WTC11 (cell line): ENCODE data around the gene KCNS3. TPM values are rescaled to one million over a fixed set of nuclear protein-coding genes. Genes with fewer than 3 reads are reported as not detected.
A peak's percentile ranks its signal among the peaks of the same experiment; 100 is the strongest.

Experiments used
- ATAC-seq: fragments of 200-7000 bp; cut with Tn5 transposase; 2 replicates; pipeline ENCODE4 v1.10.0; 2021; ENCODE audit warnings: mild to moderate bottlenecking, moderate library complexity
- CTCF ChIA-PET: fragments of 300-600 bp; sonication (Branson Sonifier 250); formaldehyde crosslinking; loops from one replicate; lab custom pipeline; 2021; ENCODE audit warnings: antibody characterized with exemption; lab: Charles Lee
- POLR2A ChIA-PET: fragments of 350-600 bp; sonication (Branson Sonifier 250); formaldehyde crosslinking; loops from one replicate; lab custom pipeline; 2021; ENCODE audit warnings: antibody characterized with exemption; lab: Charles Lee
- DNase-seq: peaks from one replicate; pipeline ENCODE4 v3.0.0; 2021; ENCODE audit warnings: low spot score
- H3K27ac Mint-ChIP-seq: 2 replicates; pipeline ENCODE4 v1.8.0; 2021; ENCODE audit warnings: mixed read lengths
- H3K27me3 Mint-ChIP-seq: 2 replicates; pipeline ENCODE4 v1.8.0; 2021; ENCODE audit warnings: low read depth, mild to moderate bottlenecking, moderate library complexity, mixed read lengths
- H3K36me3 Mint-ChIP-seq: 2 replicates; pipeline ENCODE4 v1.8.0; 2021; ENCODE audit warnings: mixed read lengths
- H3K4me1 Mint-ChIP-seq: 2 replicates; pipeline ENCODE4 v1.8.0; 2022; ENCODE audit warnings: mixed read lengths
- H3K4me3 Mint-ChIP-seq: 2 replicates; pipeline ENCODE4 v1.8.0; 2021; ENCODE audit warnings: mild to moderate bottlenecking, moderate library complexity, mixed read lengths
- H3K9me3 Mint-ChIP-seq: 2 replicates; pipeline ENCODE4 v1.8.0; 2021; ENCODE audit warnings: mixed read lengths
- CREM ChIP-seq: sonication (generic); formaldehyde crosslinking; IDR thresholded peaks from 2 replicates; pipeline ENCODE4 v1.8.1; 2022; ENCODE audit warnings: mild to moderate bottlenecking, missing genetic modification reagents, moderate library complexity
- ETV6 ChIP-seq: sonication (generic); formaldehyde crosslinking; IDR thresholded peaks from 2 replicates; pipeline ENCODE4 v1.8.1; 2022; ENCODE audit warnings: mild to moderate bottlenecking, missing genetic modification reagents
- SMAD3 ChIP-seq: sonication (generic); formaldehyde crosslinking; IDR thresholded peaks from 2 replicates; pipeline ENCODE4 v1.8.0; 2022; ENCODE audit warnings: missing genetic modification reagents, mild to moderate bottlenecking, borderline replicate concordance
- TCF7 ChIP-seq: sonication (generic); formaldehyde crosslinking; IDR thresholded peaks from 2 replicates; pipeline ENCODE4 v1.8.0; 2022; ENCODE audit warnings: mild to moderate bottlenecking, low read depth, missing genetic modification reagents, moderate library complexity
- ZNF317 ChIP-seq: sonication (generic); formaldehyde crosslinking; IDR thresholded peaks from 2 replicates; pipeline ENCODE4 v1.8.1; 2023; ENCODE audit warnings: low read depth, mild to moderate bottlenecking, moderate library complexity, missing genetic modification reagents, borderline replicate concordance
- total RNA-seq: library from RNA; stranded (reverse); gene quantifications from 3 replicates; pipeline ENCODE4 v1.2.3, GENCODE V29; 2021
- TF ChIP-seq, protein P1 (sequence below): sonication (generic); formaldehyde crosslinking; IDR thresholded peaks from 2 replicates; pipeline ENCODE4 v1.8.0; 2023; ENCODE audit warnings: mild to moderate bottlenecking, missing genetic modification reagents
- TF ChIP-seq, protein P2 (sequence below): sonication (generic); formaldehyde crosslinking; IDR thresholded peaks from 2 replicates; pipeline ENCODE4 v1.8.1; 2023; ENCODE audit warnings: mild to moderate bottlenecking, moderate library complexity, missing genetic modification reagents
- TF ChIP-seq, protein P3 (sequence below): sonication (generic); formaldehyde crosslinking; IDR thresholded peaks from 2 replicates; pipeline ENCODE4 v1.8.0; 2022; ENCODE audit warnings: mild to moderate bottlenecking, missing genetic modification reagents
- TF ChIP-seq, protein P4 (sequence below): fragments of 200-600 bp; IDR thresholded peaks from 2 replicates; pipeline ENCODE4 v1.8.0; 2022; ENCODE audit warnings: antibody characterized with exemption
- TF ChIP-seq, protein P5 (sequence below): sonication (generic); formaldehyde crosslinking; IDR thresholded peaks from 2 replicates; pipeline ENCODE4 v1.8.0; 2023; ENCODE audit warnings: missing genetic modification reagents, mild to moderate bottlenecking, borderline replicate concordance
- TF ChIP-seq, protein P6 (sequence below): sonication (generic); formaldehyde crosslinking; IDR thresholded peaks from 2 replicates; pipeline ENCODE4 v1.8.1; 2023; ENCODE audit warnings: mild to moderate bottlenecking, missing genetic modification reagents
- TF ChIP-seq, protein P7 (sequence below): sonication (generic); formaldehyde crosslinking; IDR thresholded peaks from 2 replicates; pipeline ENCODE4 v1.8.1; 2023; ENCODE audit warnings: mild to moderate bottlenecking, missing genetic modification reagents, moderate library complexity
- TF ChIP-seq, protein P8 (sequence below): sonication (generic); formaldehyde crosslinking; IDR thresholded peaks from 2 replicates; pipeline ENCODE4 v1.8.0; 2022; ENCODE audit warnings: mild to moderate bottlenecking, missing genetic modification reagents

KCNS3 gene
- total RNA-seq, 1 experiment from 2014 or later = 25.2 TPM

DNA sequence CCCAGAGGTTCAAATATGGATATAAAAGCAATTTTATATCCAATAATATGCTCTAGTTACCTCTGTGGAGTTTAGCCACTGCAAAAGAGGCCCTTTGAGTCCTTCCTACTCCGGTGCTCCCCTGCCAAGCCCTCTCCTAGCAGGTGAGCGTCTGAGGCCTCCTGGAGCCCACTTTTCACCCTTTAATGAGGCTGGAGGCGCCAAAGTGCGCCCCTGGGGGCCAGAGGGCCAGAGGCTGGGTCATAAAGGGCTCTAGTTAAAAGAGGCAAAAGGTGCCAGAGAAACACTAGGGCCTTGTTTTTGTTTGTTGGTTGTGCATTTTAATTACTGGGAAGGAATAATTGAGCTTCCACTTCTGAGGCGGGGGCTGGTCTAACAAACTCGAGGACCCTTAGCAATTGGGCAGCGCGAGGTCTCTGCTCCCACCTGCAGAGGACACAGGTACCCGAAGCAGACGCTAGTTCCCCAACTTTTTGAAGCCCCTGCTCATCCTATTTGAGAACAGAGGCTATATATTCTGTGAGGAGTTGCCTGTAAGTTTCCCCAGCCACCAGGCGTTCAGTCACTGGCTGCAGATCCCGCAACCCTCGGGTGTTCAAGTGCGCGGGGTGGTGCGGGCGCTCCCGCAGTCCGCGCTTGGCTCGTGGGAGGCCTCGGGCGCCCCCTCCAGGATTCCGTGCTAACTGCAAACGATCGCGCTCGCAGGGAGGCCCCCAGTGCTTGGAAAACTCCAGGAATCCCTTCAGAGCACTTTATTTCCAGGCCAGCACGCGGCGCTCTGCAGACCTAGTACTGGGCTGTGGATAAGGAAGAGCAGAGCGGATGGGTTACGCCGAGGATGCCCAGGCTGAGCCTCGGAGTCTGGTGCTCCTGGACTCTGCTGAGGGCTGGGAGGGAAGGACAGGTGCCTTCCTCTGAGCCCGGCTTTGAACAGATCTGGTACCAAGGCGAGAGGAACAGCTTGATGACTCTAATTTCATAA lies 48.1 kb upstream of the KCNS3 start:
- H3K27me3 Mint-ChIP-seq = peaks cover 69% of the 10 kb centered on the region
- TF ChIP-seq, protein P1, sequence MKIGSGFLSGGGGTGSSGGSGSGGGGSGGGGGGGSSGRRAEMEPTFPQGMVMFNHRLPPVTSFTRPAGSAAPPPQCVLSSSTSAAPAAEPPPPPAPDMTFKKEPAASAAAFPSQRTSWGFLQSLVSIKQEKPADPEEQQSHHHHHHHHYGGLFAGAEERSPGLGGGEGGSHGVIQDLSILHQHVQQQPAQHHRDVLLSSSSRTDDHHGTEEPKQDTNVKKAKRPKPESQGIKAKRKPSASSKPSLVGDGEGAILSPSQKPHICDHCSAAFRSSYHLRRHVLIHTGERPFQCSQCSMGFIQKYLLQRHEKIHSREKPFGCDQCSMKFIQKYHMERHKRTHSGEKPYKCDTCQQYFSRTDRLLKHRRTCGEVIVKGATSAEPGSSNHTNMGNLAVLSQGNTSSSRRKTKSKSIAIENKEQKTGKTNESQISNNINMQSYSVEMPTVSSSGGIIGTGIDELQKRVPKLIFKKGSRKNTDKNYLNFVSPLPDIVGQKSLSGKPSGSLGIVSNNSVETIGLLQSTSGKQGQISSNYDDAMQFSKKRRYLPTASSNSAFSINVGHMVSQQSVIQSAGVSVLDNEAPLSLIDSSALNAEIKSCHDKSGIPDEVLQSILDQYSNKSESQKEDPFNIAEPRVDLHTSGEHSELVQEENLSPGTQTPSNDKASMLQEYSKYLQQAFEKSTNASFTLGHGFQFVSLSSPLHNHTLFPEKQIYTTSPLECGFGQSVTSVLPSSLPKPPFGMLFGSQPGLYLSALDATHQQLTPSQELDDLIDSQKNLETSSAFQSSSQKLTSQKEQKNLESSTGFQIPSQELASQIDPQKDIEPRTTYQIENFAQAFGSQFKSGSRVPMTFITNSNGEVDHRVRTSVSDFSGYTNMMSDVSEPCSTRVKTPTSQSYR (CRISPR knock-in tag) = no peak
- TF ChIP-seq, protein P2, sequence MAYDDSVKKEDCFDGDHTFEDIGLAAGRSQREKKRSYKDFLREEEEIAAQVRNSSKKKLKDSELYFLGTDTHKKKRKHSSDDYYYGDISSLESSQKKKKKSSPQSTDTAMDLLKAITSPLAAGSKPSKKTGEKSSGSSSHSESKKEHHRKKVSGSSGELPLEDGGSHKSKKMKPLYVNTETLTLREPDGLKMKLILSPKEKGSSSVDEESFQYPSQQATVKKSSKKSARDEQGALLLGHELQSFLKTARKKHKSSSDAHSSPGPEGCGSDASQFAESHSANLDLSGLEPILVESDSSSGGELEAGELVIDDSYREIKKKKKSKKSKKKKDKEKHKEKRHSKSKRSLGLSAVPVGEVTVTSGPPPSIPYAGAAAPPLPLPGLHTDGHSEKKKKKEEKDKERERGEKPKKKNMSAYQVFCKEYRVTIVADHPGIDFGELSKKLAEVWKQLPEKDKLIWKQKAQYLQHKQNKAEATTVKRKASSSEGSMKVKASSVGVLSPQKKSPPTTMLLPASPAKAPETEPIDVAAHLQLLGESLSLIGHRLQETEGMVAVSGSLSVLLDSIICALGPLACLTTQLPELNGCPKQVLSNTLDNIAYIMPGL = peak; percentile 80
- TF ChIP-seq, protein P3, sequence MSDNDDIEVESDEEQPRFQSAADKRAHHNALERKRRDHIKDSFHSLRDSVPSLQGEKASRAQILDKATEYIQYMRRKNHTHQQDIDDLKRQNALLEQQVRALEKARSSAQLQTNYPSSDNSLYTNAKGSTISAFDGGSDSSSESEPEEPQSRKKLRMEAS = peak; percentile 62; the same call in 1 of the 2 replicates
- TF ChIP-seq, protein P4, sequence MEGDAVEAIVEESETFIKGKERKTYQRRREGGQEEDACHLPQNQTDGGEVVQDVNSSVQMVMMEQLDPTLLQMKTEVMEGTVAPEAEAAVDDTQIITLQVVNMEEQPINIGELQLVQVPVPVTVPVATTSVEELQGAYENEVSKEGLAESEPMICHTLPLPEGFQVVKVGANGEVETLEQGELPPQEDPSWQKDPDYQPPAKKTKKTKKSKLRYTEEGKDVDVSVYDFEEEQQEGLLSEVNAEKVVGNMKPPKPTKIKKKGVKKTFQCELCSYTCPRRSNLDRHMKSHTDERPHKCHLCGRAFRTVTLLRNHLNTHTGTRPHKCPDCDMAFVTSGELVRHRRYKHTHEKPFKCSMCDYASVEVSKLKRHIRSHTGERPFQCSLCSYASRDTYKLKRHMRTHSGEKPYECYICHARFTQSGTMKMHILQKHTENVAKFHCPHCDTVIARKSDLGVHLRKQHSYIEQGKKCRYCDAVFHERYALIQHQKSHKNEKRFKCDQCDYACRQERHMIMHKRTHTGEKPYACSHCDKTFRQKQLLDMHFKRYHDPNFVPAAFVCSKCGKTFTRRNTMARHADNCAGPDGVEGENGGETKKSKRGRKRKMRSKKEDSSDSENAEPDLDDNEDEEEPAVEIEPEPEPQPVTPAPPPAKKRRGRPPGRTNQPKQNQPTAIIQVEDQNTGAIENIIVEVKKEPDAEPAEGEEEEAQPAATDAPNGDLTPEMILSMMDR = peak; percentile 79
- 0 out of 2 replicates have a peak, but pooled peaks have one; percentile 31 for TF ChIP-seq SMAD3 (CRISPR knock-in tag)
- no peak for TF ChIP-seq TCF7 (CRISPR knock-in tag)
- 0 out of 2 replicates have a peak, but pooled peaks have one; percentile 30 for TF ChIP-seq ETV6 (CRISPR knock-in tag)
- 0 out of 2 replicates have a peak, but pooled peaks cover 3% of the 10 kb centered on the region for H3K9me3 Mint-ChIP-seq
- POLR2A ChIA-PET = no interaction called here
- ATAC-seq = peak; percentile 97
- no peaks in the 10 kb centered on the region for H3K36me3 Mint-ChIP-seq
- H3K27ac Mint-ChIP-seq = no peak overlapping the region
- H3K4me3 Mint-ChIP-seq = peak overlapping the region; percentile 47
- H3K4me1 Mint-ChIP-seq = peaks cover 22% of the 10 kb centered on the region
- DNase-seq = peak; percentile 92
- CTCF ChIA-PET = interaction anchor here (1.5 to 1.6 kb wide), 2 partner anchors 10 to 22 kb away, joined by 4 to 5 read pairs; no protein-coding TSS in a partner anchor

DNA sequence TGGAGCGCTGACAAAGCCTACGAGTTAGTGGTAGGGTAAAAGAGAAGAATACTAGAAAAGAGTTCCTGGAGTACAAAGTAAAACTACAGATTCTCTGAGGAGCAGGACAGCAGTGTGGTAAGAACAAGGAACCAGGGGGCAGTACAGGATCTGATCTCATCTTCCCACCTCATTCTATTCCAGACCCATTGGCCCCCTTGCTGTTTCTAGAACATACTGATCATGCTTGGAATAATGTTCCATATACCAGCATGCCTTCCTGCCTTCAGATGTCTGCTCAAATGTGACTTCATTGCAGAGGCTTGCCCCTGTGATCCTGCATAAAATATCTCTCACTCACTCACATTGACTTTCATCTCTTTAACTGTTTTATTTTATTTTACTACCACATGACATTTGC lies 43.0 kb upstream of the KCNS3 start:
- H3K9me3 Mint-ChIP-seq = no peaks in the 10 kb centered on the region
- POLR2A ChIA-PET = no interaction called here
- H3K27me3 Mint-ChIP-seq = peaks cover 17% of the 10 kb centered on the region
- TF ChIP-seq, protein P5, sequence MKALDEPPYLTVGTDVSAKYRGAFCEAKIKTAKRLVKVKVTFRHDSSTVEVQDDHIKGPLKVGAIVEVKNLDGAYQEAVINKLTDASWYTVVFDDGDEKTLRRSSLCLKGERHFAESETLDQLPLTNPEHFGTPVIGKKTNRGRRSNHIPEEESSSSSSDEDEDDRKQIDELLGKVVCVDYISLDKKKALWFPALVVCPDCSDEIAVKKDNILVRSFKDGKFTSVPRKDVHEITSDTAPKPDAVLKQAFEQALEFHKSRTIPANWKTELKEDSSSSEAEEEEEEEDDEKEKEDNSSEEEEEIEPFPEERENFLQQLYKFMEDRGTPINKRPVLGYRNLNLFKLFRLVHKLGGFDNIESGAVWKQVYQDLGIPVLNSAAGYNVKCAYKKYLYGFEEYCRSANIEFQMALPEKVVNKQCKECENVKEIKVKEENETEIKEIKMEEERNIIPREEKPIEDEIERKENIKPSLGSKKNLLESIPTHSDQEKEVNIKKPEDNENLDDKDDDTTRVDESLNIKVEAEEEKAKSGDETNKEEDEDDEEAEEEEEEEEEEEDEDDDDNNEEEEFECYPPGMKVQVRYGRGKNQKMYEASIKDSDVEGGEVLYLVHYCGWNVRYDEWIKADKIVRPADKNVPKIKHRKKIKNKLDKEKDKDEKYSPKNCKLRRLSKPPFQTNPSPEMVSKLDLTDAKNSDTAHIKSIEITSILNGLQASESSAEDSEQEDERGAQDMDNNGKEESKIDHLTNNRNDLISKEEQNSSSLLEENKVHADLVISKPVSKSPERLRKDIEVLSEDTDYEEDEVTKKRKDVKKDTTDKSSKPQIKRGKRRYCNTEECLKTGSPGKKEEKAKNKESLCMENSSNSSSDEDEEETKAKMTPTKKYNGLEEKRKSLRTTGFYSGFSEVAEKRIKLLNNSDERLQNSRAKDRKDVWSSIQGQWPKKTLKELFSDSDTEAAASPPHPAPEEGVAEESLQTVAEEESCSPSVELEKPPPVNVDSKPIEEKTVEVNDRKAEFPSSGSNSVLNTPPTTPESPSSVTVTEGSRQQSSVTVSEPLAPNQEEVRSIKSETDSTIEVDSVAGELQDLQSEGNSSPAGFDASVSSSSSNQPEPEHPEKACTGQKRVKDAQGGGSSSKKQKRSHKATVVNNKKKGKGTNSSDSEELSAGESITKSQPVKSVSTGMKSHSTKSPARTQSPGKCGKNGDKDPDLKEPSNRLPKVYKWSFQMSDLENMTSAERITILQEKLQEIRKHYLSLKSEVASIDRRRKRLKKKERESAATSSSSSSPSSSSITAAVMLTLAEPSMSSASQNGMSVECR (CRISPR knock-in tag) = no peak
- TF ChIP-seq CREM (CRISPR knock-in tag) (no peak), ZNF317 (CRISPR knock-in tag) (no peak)
- TF ChIP-seq, protein P6, sequence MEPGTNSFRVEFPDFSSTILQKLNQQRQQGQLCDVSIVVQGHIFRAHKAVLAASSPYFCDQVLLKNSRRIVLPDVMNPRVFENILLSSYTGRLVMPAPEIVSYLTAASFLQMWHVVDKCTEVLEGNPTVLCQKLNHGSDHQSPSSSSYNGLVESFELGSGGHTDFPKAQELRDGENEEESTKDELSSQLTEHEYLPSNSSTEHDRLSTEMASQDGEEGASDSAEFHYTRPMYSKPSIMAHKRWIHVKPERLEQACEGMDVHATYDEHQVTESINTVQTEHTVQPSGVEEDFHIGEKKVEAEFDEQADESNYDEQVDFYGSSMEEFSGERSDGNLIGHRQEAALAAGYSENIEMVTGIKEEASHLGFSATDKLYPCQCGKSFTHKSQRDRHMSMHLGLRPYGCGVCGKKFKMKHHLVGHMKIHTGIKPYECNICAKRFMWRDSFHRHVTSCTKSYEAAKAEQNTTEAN (CRISPR knock-in tag) = no peak
- TF ChIP-seq, protein P7, sequence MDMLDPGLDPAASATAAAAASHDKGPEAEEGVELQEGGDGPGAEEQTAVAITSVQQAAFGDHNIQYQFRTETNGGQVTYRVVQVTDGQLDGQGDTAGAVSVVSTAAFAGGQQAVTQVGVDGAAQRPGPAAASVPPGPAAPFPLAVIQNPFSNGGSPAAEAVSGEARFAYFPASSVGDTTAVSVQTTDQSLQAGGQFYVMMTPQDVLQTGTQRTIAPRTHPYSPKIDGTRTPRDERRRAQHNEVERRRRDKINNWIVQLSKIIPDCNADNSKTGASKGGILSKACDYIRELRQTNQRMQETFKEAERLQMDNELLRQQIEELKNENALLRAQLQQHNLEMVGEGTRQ = no peak
- TF ChIP-seq, protein P4 = no peak
- TF ChIP-seq, protein P8, sequence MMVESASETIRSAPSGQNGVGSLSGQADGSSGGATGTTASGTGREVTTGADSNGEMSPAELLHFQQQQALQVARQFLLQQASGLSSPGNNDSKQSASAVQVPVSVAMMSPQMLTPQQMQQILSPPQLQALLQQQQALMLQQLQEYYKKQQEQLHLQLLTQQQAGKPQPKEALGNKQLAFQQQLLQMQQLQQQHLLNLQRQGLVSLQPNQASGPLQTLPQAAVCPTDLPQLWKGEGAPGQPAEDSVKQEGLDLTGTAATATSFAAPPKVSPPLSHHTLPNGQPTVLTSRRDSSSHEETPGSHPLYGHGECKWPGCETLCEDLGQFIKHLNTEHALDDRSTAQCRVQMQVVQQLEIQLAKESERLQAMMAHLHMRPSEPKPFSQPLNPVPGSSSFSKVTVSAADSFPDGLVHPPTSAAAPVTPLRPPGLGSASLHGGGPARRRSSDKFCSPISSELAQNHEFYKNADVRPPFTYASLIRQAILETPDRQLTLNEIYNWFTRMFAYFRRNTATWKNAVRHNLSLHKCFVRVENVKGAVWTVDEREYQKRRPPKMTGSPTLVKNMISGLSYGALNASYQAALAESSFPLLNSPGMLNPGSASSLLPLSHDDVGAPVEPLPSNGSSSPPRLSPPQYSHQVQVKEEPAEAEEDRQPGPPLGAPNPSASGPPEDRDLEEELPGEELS (CRISPR knock-in tag) = no peak

More for the DNA sequence above, 43.0 kb upstream of the KCNS3 start:
- no peaks in the 10 kb centered on the region for H3K36me3 Mint-ChIP-seq
- ATAC-seq = peak; percentile 10; the same call in 1 of the 2 replicates
- CTCF ChIA-PET = no interaction called here
- H3K4me1 Mint-ChIP-seq = peaks cover 6% of the 10 kb centered on the region
- no peak overlapping the region for H3K4me3 Mint-ChIP-seq
- H3K27ac Mint-ChIP-seq = no peak overlapping the region
- DNase-seq = no peak
